GM13977 (cell line): ENCODE measurements around the gene KCNMA1.

Source experiments
- DNase-seq: peaks from one replicate; pipeline ENCODE4 v3.0.0; 2012; ENCODE audit warnings: low spot score
- CTCF ChIP-seq: IDR thresholded peaks from 2 replicates; pipeline ENCODE4 v1.5.1; 2012; ENCODE audit warnings: mild to moderate bottlenecking, control low read depth; ENCODE audit not compliant: insufficient read depth; ENCODE audit errors: extremely low read depth, missing control alignments
- in situ Hi-C: fragments of 300-500 bp; cut with MboI; formaldehyde crosslinking; loops from one replicate; pipeline ENCODE4 v1.12.0; 2022; ENCODE audit warnings: low sequenced_read_pairs, low pct_unique_long_range_greater_than_20kb, mixed read lengths, inconsistent platforms; ENCODE audit not compliant: unreplicated experiment

KCNMA1 gene

DNA sequence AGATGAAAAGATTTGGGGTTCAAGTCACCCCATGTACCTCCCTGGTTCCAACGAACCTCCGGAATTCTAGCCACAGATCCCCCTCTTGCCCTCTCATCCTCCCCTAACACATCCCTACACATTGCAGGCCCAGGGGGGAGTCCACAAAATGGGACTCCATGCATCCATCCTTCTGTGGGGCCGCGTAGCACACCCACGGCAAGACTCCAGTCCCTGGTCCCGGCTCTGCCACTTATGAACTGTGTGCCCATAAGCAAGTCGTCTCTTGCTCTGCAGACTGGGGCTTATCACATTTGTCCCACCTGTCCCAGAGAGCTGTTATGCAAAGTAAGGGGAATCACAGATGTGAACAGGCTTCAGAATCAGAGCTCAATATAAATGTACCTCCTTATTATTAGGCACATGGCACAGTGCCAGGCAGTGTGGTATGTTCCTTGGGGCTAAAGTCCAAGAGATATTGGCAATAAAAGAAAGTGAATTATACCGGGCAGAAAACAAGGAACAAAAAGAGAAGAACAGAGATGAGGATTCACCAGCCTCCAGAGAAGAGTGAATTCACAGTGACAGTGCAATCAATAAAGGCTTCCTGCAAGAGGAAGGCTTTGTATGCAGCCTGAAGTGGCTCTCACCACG, 73.9 kb downstream of the KCNMA1 start:
- TF ChIP-seq CTCF = no peak
- in situ Hi-C loops = no loop called here
- no peak for DNase-seq

GRCh38 chr10:77562742-77563141, 74.9 kb downstream of the KCNMA1 start:
- in situ Hi-C loops = no loop called here
- no peak for TF ChIP-seq CTCF
- DNase-seq = no peak

GRCh38 chr10:77561991-77562390, 75.6 kb downstream of the KCNMA1 start:
- no peak for TF ChIP-seq CTCF

GRCh38 chr10:77560471-77560870, 77.1 kb downstream of the KCNMA1 start:
- no peak for TF ChIP-seq CTCF

More at GRCh38 chr10:77561991-77562390, 75.6 kb downstream of the KCNMA1 start:
- in situ Hi-C loops = no loop called here
- DNase-seq = no peak

GRCh38 chr10:77560052-77560451, 77.6 kb downstream of the KCNMA1 start:
- TF ChIP-seq CTCF = no peak
- in situ Hi-C loops = no loop called here
- DNase-seq = no peak

More at GRCh38 chr10:77560471-77560870, 77.1 kb downstream of the KCNMA1 start:
- in situ Hi-C loops = no loop called here
- DNase-seq = no peak

DNA sequence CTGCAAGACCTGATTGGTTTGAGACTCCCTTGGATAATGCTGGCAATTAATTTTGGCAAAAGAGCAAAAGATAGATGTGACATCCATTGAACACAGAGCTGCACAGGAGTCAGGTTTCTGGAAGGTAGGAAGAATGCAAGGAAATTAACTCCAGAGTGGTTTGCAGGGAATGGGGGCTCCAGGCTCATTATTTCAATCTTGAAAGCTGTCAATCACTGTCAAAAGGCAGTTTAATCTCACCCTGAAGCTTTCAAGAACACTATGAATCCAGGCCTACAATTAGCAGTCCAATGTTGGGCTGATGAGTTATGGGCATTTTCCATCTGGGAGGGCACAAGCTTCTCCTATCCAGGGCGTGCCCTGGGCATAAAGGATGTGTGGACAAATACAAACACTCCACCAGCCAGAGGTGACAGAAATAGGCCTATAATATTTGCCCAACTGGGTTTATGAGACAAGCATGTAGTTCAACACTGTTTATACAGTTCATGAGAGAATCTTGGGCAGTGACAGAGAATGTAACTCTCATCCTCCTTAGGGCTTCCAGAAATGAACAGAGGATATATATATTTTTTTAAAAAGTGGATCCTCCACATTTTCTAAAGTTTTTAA, 80.5 kb downstream of the KCNMA1 start:
- TF ChIP-seq CTCF = no peak
- in situ Hi-C loops = no loop called here

More for the DNA sequence above, 80.5 kb downstream of the KCNMA1 start:
- DNase-seq = no peak
